Muscle of arm (tissue), 12 donors: Measurements from ENCODE around the gene CD244. TPM values are rescaled to one million over a fixed set of nuclear protein-coding genes. Genes with fewer than 3 reads are reported as not detected.

Experiments
- DNase-seq: peaks from one replicate; pipeline ENCODE4 v3.0.0-alpha.2; 2013
- polyA plus RNA-seq, 12 donors: library from polyadenylated mRNA; unstranded; fragments of 120-200 nt; gene quantifications; one replicate each; pipeline ENCODE4 v1.2.1, GENCODE V29; 2013; ENCODE audit not compliant: insufficient read length in 12 of 12

The CD244 gene
- polyA plus RNA-seq, 12 donors, result 0.09 to 5.6 (median 0.36) TPM; not detected in 3

DNA sequence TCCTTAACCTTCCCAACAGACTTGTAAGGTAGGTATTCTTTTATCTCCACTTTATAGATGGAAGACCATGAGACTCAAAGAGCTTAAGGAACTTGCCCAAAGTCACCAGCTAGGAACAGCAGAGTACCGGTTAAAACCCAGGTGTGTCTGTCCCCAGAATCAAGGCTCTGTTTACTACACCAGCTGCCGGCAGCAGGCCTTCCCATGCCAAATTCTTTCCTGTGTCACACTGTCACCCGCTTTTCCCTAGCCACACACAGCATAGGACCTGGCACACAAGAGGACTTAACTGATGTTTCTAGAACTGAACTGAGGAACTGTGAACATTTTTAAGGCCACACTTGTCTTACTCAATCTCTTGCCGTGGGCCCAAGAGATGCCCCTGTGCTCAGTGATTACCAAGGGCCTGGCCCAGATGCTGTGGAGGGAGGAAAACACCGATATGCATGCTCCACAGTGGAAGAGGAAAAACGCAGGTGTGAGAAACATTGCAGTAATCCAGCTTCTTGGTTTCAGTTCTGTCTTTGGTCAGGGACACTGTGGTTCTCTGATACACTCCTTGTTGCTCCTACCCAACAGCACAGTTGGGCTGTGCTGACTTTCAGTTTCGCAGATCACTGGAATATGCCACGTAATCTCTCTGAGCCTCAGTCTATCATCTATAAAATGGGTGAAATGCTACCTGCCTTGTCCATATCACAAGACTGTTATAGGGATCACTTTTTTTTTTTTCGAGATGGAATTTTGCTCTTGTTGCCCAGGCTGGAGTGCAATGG lies 80.6 kb downstream of the CD244 start:
- DNase-seq, result no peak

DNA sequence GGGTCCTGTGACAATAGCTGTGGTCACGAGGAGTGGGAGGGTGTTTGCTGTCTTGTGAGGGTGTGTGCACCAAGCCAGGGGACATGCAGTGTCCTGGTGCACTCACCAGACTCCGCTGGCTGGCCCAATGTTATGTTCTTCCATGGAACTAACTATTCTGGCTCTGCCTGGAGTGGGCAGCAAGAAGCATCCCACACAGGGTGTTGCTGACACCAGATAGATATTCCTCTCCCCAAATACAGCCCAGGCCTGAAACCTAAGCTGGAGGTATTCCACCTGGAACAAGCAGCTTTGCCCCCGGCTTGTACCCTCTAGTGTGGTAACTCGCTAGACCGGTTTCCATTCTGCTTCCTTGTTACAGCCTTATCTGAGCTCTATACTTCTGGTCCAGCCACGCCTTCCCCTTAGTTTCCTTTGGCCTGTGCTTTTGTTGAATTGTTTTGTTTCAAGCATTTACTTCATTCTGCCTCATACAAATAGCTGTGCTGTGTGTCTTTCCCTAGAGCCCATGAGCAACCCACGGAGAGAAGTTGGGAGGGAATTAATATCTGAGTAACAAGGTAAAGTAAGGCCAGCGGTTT lies 81.4 kb downstream of the CD244 start:
- no peak for DNase-seq

DNA sequence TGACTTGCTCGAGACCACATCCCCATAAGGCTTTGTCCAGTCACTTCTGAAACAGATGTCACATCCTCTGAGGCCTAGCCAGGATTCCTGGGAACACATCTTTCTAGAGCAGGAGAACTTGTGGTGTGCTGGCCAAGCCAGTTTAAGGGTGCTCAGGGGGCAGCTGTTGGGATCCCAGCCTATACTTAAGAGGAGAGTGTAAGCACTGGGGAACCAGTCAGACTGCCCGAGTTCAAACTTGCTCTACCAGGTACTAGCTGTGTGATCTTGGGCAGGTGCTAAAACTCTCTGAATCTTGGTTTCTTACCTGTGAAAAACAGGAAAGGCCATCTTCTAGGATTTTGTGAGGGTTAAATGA lies 82.3 kb downstream of the CD244 start:
- no peak for DNase-seq

Other genes starting within 250 kb of the CD244 start
- gene SLAMF1, start 215.8 kb downstream of the CD244 start, polyA plus RNA-seq, result under 1 TPM in 5 of 12 donors, not detected in 7; 0.06 to 0.41 (median 0.12) TPM
- 1 to 10 TPM in 10 of 12 donors, not detected in 2; 1.1 to 7.4 (median 1.4) TPM for gene CD48, start 151.1 kb downstream of the CD244 start, polyA plus RNA-seq
- 1 to 10 TPM in 1 of 12 donors, under 1 TPM in 8, not detected in 3; 0.26 to 2.3 (median 0.43) TPM for gene SLAMF7, start 123.6 kb downstream of the CD244 start, polyA plus RNA-seq
- gene LY9, start 66.7 kb downstream of the CD244 start, polyA plus RNA-seq, result 1 to 10 TPM in 1 of 12 donors, under 1 TPM in 8, not detected in 3; 0.08 to 1.4 (median 0.30) TPM
- gene ITLN1, start 22.3 kb upstream of the CD244 start, polyA plus RNA-seq, result 10 to 100 TPM in 1 of 12 donors, 1 to 10 TPM in 1, under 1 TPM in 6, not detected in 4; 0.16 to 29.3 (median 0.35) TPM
- gene ITLN2, start 91.9 kb upstream of the CD244 start, polyA plus RNA-seq, result under 1 TPM in 1 of 12 donors, not detected in 11; 0.36 TPM
- gene F11R, start 158.3 kb upstream of the CD244 start, polyA plus RNA-seq, result 10 to 100 TPM in 11 of 12 donors, not detected in 1; 11.5 to 40.4 (median 16.3) TPM
- gene TSTD1, start 176.1 kb upstream of the CD244 start, polyA plus RNA-seq, result 10 to 100 TPM in 11 of 12 donors, not detected in 1; 18.6 to 33.2 (median 23.2) TPM
- 10 to 100 TPM in 11 of 12 donors, not detected in 1; 24.8 to 51.5 (median 33.4) TPM for gene USF1, start 183.1 kb upstream of the CD244 start, polyA plus RNA-seq
- gene ARHGAP30, start 207.0 kb upstream of the CD244 start, polyA plus RNA-seq, result 10 to 100 TPM in 1 of 12 donors, 1 to 10 TPM in 10, not detected in 1; 1.8 to 12.9 (median 2.9) TPM
- gene NECTIN4, start 226.7 kb upstream of the CD244 start, polyA plus RNA-seq, result 10 to 100 TPM in 2 of 12 donors, 1 to 10 TPM in 1, under 1 TPM in 5, not detected in 4; 0.04 to 28.3 (median 0.19) TPM
- 1 to 10 TPM in 4 of 12 donors, under 1 TPM in 5, not detected in 3; 0.32 to 1.7 (median 0.73) TPM for gene KLHDC9, start 235.5 kb upstream of the CD244 start, polyA plus RNA-seq